HG03175 (cell line): Measurements from ENCODE around the gene MTIF2.
"Not testable (repeated sequence)": the region's sequence is repeated elsewhere in the genome, so short reads cannot be mapped to it uniquely, and the experiment has no call there.

Experiments used
- ATAC-seq: cut with Tn5 transposase; IDR thresholded peaks from one replicate; pipeline ENCODE4 v1.9.1; 2021; ENCODE audit warnings: mild to moderate bottlenecking, moderate library complexity; ENCODE audit not compliant: unreplicated experiment

Gene MTIF2

GRCh38 chr2:55204536-55204935, 64.5 kb downstream of the MTIF2 start:
- ATAC-seq: no peak

- ATAC-seq: no peak
These were observed 68.6 kb downstream of the MTIF2 start for GRCh38 chr2:55200416-55200815.

GRCh38 chr2:55196526-55196925, 72.5 kb downstream of the MTIF2 start:
- no peak for ATAC-seq

- ATAC-seq: not testable (repeated sequence)
These were observed 77.1 kb downstream of the MTIF2 start for GRCh38 chr2:55191888-55192287.

- not testable (repeated sequence) for ATAC-seq
These were observed 82.2 kb downstream of the MTIF2 start for GRCh38 chr2:55186837-55187236.
